ENCODE measurements around the gene PIK3C2G.

DNA sequence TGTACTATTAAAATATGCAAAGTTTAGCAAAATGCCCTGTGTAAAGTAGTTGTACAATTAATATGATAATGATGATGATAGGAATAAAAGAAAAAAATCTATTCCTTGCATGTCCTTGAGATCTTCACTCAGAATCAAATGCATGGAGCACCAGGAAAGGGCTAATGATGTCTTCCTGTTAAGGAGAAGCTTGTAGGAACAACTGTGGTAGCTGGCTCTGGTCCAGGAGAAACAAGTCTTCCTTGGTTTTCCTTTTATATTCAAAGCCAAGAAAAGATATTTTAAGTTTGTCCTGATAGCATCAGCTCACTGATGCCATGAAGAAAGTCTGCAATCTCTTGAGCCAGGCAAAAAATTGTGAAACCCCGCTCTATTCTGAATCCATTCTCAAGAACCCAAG lies 138.9 kb downstream of the PIK3C2G start:
- no peak for TF ChIP-seq POLR2A (IDR thresholded peaks at IDR 0.05)
- TF ChIP-seq, protein P1, sequence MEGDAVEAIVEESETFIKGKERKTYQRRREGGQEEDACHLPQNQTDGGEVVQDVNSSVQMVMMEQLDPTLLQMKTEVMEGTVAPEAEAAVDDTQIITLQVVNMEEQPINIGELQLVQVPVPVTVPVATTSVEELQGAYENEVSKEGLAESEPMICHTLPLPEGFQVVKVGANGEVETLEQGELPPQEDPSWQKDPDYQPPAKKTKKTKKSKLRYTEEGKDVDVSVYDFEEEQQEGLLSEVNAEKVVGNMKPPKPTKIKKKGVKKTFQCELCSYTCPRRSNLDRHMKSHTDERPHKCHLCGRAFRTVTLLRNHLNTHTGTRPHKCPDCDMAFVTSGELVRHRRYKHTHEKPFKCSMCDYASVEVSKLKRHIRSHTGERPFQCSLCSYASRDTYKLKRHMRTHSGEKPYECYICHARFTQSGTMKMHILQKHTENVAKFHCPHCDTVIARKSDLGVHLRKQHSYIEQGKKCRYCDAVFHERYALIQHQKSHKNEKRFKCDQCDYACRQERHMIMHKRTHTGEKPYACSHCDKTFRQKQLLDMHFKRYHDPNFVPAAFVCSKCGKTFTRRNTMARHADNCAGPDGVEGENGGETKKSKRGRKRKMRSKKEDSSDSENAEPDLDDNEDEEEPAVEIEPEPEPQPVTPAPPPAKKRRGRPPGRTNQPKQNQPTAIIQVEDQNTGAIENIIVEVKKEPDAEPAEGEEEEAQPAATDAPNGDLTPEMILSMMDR (IDR thresholded peaks at IDR 0.05) = no peak
